NCI-H345 treated with DMSO at 0.1 percent for 48 hours (cell line): ENCODE data around the gene ANXA11.

Experiments used
- DNase-seq: peaks from one replicate; lab custom pipeline; 2025; ENCODE audit not compliant: unreplicated experiment; lab: John Stamatoyannopoulos, UW

The ANXA11 gene

GRCh38 chr10:80108576-80109239 is 96.6 kb downstream of the ANXA11 start:
- DNase-seq: no peak

DNA sequence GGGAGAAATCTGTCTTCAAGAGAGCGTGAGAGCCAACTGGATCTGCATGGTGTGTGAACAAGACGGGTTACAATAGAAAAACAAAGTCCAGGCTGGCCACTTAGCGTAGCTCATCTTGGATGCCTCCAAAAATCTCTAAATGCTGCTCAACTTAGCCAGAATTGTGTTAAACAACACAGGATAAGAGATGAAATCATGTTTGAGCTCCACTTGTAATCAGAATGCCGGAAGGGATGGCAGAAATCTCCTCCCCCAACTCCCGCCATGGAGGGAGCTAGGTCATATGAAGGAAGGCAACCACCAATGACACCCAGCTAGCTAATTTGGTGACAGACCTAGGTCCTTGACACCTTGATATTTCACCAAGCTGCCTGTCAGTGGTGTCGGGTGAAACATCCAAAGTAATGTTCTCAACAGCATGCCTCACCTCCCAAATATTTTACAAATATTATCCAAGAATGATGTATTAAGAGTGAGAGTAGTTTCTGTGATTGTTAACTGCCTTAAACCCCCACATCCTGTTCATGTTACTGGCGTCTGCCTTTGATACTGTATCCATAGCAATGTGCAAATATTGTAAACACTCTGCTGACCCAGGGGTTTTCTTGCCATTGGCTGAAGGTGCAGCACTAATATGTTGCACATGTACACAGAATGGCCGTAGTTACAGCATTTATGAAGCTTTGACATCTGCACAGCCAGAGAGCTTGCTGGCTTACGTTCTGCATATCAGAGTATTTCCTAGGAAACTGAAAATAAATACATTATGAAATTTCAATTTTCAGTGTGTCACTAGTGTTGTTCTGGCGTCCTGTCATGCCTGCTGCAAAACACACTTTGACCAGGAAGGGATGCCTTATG is 101.0 kb downstream of the ANXA11 start:
- no peak for DNase-seq
